Stimulated activated naive CD4-positive, alpha-beta T cell (primary cell): Measurements from ENCODE around the gene PDCD1LG2.
"Not testable (repeated sequence)": the region's sequence is repeated elsewhere in the genome, so short reads cannot be mapped to it uniquely, and the experiment has no call there.

ENCODE experiments used
- DNase-seq, 6 experiments: peaks; one replicate each; lab custom pipeline; 2025; lab: John Stamatoyannopoulos, UW

Gene PDCD1LG2

GRCh38 chr9:5510360-5510931, at the start of gene PDCD1LG2:
Gene PDCD1LG2, plus strand, starts transcription at chr9:5510531. Its CDS starts 12,016 bp downstream, at chr9:5522547.
- DNase-seq, result no peak

GRCh38 chr9:5464831-5465330, 45.5 kb upstream of the PDCD1LG2 start:
- DNase-seq, result not testable (repeated sequence)

GRCh38 chr9:5466005-5466404, 44.3 kb upstream of the PDCD1LG2 start:
- no peak for DNase-seq

DNA sequence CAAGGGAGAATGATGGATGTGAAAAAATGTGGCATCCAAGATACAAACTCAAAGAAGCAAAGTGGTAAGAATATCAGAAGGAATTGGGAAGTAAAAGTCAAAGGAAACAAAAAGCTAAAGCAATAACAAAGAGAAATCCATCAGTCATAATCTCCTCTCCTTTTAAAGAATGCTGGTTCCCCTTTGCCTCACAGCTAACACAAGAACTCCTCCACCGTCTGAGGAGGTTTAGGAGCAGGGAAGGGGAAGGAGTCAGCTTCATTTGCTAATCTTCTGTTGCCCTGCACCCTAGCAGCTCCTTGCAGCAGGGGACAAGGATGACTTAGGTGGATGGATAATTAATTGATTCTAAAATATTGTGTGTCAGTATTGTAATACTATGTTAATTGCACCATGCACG, 43.6 kb upstream of the PDCD1LG2 start:
- no peak for DNase-seq

DNA sequence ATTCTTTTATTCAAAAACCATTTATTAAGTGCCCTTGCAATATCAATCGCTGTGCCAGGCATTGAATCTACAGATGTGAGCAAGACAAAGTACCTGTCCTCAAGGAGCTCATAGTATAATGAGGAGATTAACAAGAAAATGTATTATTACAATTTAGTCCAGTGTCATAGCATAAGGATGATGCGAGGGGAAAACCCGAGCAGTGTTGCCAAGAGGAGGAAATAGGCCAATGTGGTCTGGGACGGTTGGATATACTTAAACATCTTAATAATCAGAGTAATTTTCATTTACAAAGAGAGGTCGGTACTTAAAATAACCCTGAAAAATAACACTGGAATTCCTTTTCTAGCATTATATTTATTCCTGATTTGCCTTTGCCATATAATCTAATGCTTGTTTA, 41.5 kb upstream of the PDCD1LG2 start:
- DNase-seq, result no peak

- no peak for DNase-seq
Observed at GRCh38 chr9:5470122-5470521, 40.2 kb upstream of the PDCD1LG2 start.

DNA sequence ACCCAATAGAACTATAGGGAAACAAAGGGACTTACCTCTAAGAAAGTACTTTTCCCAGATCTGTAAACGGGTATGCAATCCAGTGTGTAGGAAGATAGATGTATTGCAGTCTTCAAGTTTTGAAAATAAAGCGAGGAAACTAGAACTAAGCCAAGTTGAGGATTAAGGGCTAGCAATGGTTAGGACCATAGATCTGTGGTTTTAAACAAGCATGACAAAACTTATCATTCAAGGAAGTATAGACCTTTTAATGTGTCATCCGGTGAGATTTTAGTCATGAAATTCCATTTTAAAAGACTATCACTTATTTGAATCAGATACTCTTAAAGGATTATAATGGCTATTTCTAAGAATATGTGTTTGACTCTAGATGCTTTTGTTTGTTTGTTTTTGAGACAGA, 39.5 kb upstream of the PDCD1LG2 start:
- DNase-seq, result no peak

- DNase-seq, result not testable (repeated sequence)
Observed at GRCh38 chr9:5475611-5476010, 34.7 kb upstream of the PDCD1LG2 start.

GRCh38 chr9:5478206-5478605, 32.1 kb upstream of the PDCD1LG2 start:
- DNase-seq, result no peak

- no peak for DNase-seq
Observed at GRCh38 chr9:5479994-5480694, 30.2 kb upstream of the PDCD1LG2 start.

DNA sequence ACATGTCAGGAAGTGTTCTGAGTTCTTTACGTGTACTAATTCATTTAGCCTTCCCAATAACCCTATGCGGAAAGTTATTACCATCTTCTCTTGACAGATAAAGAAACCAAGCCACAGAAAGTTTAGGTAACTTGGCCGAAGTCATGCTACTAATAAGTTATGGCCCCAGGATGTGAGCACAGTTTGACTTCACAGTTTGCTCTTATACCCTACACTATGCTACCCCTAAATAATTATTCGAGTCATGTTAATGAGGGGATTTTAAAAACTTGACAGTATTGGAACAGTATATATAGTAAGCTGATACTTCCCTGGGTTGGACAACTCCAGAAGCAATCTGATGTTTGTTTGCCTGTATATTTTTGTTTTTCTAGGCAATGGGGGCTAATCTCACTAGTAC, 29.4 kb upstream of the PDCD1LG2 start:
- no peak for DNase-seq

GRCh38 chr9:5481322-5482040, 28.9 kb upstream of the PDCD1LG2 start:
- no peak for DNase-seq

GRCh38 chr9:5482194-5482593, 28.1 kb upstream of the PDCD1LG2 start:
- DNase-seq, result no peak

DNA sequence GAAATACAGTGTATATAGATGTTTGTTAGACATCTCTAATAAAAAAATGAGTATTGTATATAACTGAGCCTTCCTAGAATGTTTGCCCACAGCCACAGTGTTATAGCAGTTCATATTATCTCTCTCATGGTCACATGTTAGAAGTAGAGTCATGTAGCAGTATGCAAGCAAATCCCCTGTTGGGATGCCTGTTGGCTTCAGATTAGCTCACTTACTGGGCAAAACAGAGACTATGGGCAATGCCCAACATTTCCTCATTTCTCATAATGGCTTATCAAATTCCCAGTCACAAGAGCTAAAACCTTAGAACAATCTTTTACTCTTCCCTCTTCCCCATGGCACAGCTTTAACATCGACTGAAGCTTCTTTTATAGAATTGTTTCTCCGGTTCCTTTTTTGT, 27.0 kb upstream of the PDCD1LG2 start:
- no peak for DNase-seq

DNA sequence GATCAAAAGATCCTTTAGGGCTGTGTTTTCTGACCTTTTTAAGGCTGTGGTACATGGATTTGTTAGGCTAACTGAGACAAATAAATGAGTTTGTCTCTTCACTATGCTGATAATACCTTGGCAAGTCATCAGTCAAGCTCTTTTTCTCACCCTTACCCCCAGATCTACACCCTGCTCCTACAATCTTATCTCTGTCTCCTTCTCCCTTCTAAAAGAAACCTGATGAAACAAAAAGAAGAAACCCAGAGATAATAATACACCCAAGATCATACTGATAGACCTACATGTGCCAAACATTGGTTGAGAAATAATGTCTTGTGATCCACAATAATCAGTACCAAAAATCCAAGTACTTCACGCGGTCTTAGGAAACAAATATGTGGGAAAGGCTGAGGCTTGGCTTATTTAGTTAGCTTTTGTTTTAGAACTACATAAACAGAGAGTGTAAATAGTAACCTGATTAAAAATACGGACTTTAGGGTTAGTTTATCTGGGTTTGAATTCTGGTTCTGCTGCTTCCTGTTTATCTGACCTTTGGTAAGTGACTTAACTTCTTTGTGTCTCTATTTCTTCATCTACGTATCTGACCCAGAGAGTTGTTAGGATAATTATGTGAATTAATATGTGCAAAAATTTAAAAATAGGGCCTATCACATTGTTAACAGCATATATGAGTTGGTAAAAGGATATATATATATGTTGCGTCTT, 24.8 kb upstream of the PDCD1LG2 start:
- no peak for DNase-seq

DNA sequence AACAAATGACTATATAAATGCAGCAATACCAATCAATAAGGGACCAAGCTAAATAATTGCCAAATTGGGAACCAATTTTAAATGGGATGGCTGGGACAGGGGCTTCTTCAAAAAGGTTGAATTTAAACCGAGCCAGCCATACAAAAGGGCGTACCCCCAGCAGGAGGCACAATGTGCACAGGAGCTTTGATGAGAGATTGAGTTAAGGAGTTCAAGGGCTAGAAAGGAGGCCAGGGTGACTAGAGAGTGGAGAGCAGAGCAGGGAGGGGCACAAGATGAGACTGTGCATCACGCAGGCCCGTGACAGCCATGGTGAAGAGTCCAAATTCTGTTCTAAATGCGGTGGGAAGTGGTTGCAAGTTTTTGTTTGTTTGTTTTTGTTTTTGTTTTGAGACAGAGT, 23.3 kb upstream of the PDCD1LG2 start:
- DNase-seq, result no peak

- no peak for DNase-seq
Observed at GRCh38 chr9:5488221-5489008, 21.9 kb upstream of the PDCD1LG2 start.

DNA sequence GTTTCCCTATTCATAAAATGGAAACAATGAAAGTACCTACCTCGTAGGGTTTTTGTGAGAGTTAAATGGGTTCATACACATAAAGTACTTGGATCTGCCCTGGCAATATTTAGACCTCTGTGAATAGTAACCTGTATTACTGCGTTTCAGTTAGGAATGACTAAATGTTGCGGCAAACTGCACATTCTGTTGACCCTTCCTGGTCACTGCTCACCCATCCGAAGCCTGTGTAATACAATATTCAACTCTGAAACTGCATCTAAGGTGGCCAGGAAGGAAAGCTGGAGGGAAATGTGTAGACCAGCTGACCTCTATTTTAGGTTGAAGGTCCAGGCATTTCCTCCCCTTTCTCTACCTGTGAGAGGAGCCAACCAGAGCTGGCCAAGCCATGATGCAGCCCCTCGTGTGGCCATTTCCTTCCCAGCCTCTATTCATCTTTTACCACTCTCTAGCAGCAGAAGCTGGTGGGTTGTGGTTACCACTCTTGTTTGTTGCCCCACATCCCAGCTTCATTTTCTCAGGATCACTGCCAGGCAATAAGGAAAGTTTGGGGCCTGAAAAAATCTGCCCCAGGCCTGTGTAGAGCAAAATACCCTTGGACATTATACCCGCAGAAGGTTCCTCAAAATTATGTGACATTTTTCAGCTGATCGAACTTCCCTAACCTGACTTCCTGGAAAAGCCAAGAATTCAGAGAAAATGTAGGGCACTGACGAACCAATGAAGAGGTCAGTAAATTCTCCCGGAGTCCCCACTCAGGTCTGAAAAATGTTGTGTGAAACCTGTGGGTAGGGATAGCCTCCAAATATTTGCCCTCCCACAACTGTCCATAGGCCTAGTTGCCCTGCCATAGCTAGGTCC, 20.5 kb upstream of the PDCD1LG2 start:
- no peak for DNase-seq

- DNase-seq, result no peak
Observed at GRCh38 chr9:5492965-5493678, 17.2 kb upstream of the PDCD1LG2 start.
